CD4-positive, alpha-beta T cell (primary cell): ENCODE data around the gene RPRM. TPM values are rescaled to one million over a fixed set of nuclear protein-coding genes. Genes with fewer than 3 reads are reported as not detected.
"Not testable (repeated sequence)": the region's sequence is repeated elsewhere in the genome, so short reads cannot be mapped to it uniquely, and the experiment has no call there.

Source experiments
- ATAC-seq: fragments of 200-7000 bp; cut with Tn5 transposase; one replicate; pipeline ENCODE4 v1.10.0; 2022; ENCODE audit warnings: mild to moderate bottlenecking; ENCODE audit not compliant: poor library complexity
- CTCF ChIA-PET: fragments of 350-600 bp; sonication (Branson Sonifier 250); formaldehyde crosslinking; loops from one replicate; lab custom pipeline; 2021; ENCODE audit warnings: antibody characterized with exemption, inconsistent platforms; lab: Charles Lee
- POLR2A ChIA-PET: fragments of 350-600 bp; sonication (Branson Sonifier 250); formaldehyde crosslinking; loops from one replicate; lab custom pipeline; 2021; ENCODE audit warnings: antibody characterized with exemption, inconsistent platforms; lab: Charles Lee
- DNase-seq, 14 experiments: peaks; one replicate each; pipeline ENCODE4 v3.0.0-alpha.2; 2013 to 2020; ENCODE audit warnings: mixed read lengths in 2 of 14
- H3K27ac ChIP-seq, 2 donors: one replicate each; pipeline versions ENCODE4 v1.5.1 to v1.7.0; 2013; ENCODE audit warnings: low read length in 2 of 2, low read depth in 1 of 2, mild to moderate bottlenecking in 1 of 2
- H3K27me3 ChIP-seq, 2 experiments: 1 replicate in 1 of 2; 2 replicates in 1 of 2; pipeline versions ENCODE4 v1.6.1 to v1.7.0; 2013; ENCODE audit warnings: low read length in 2 of 2, control low read depth in 1 of 2, mild to moderate bottlenecking in 1 of 2, moderate library complexity in 1 of 2; ENCODE audit not compliant: insufficient read depth in 2 of 2, control insufficient read depth in 1 of 2
- H3K36me3 ChIP-seq: one replicate; pipeline ENCODE4 v1.6.1; 2013; ENCODE audit warnings: low read length, control low read depth; ENCODE audit not compliant: insufficient read depth
- H3K4me1 ChIP-seq: one replicate; pipeline ENCODE4 v1.6.1; 2013; ENCODE audit warnings: low read length, control low read depth; ENCODE audit not compliant: insufficient read depth
- H3K4me3 ChIP-seq: one replicate; pipeline ENCODE4 v1.5.1; 2013; ENCODE audit warnings: mild to moderate bottlenecking, low read length, moderate library complexity
- H3K9me3 ChIP-seq, 2 experiments: 1 replicate in 1 of 2; 2 replicates in 1 of 2; pipeline versions ENCODE4 v1.6.1 to v1.7.0; 2013; ENCODE audit warnings: low read length in 2 of 2, mild to moderate bottlenecking in 2 of 2, control low read depth in 1 of 2, moderate library complexity in 1 of 2; ENCODE audit not compliant: control insufficient read depth in 1 of 2, insufficient read depth in 1 of 2
- H3K27ac Mint-ChIP-seq: one replicate; pipeline ENCODE4 v1.8.0; 2020; ENCODE audit warnings: mixed read lengths
- H3K27me3 Mint-ChIP-seq: one replicate; pipeline ENCODE4 v1.8.0; 2021; ENCODE audit warnings: mixed read lengths
- H3K36me3 Mint-ChIP-seq: one replicate; pipeline ENCODE4 v1.8.0; 2021; ENCODE audit warnings: low read depth, mixed read lengths
- H3K4me1 Mint-ChIP-seq: one replicate; pipeline ENCODE4 v1.8.0; 2021; ENCODE audit warnings: low read depth, mixed read lengths
- H3K4me3 Mint-ChIP-seq: one replicate; pipeline ENCODE4 v1.8.0; 2020; ENCODE audit warnings: mild to moderate bottlenecking, mixed read lengths
- H3K9me3 Mint-ChIP-seq: one replicate; pipeline ENCODE4 v1.8.0; 2020; ENCODE audit warnings: mixed read lengths
- intact Hi-C, 2 experiments: fragments of 100-400 bp; cut with DNase I in 1 of 2; cut with micrococcal nuclease in 1 of 2; formaldehyde crosslinking; loops; one replicate each; pipeline versions ENCODE4 v1.15.1 to v1.9.0; 2023 to 2025; cut with DNase I, micrococcal nuclease
- total RNA-seq, 174 experiments: library from RNA in 2 of 174; stranded (reverse) in 2 of 174; gene quantifications; one replicate each; pipeline ENCODE4 v1.2.3 and lab custom pipeline; 2021 to 2026
- TF ChIP-seq, protein P1 (sequence below): fragments of 200-600 bp; IDR thresholded peaks from one replicate; pipeline ENCODE4 v1.8.0; 2022; ENCODE audit warnings: antibody characterized with exemption, mild to moderate bottlenecking

The RPRM gene
- total RNA-seq, 2 experiments from 2014 or later: not detected

DNA sequence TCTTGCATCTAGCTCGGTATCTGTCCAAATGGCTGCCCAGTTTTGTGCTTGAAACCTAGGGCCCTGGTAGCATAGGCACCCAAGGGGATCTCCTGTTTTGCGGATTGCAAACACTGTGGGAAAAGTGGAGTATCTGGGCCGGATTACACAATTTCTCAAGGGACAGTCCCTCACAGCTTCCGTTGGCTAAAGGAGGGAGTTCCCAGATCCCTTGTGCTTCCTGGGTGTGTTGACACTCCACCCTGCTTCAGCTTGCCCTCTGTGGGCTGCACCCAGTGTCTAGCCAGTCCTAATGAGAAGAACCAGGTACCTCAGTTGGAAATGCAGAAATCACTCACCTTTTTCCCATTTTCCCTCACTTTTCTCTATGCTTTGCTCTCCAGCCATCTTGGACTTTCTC, 35.5 kb downstream of the RPRM start:
- TF ChIP-seq, protein P1, sequence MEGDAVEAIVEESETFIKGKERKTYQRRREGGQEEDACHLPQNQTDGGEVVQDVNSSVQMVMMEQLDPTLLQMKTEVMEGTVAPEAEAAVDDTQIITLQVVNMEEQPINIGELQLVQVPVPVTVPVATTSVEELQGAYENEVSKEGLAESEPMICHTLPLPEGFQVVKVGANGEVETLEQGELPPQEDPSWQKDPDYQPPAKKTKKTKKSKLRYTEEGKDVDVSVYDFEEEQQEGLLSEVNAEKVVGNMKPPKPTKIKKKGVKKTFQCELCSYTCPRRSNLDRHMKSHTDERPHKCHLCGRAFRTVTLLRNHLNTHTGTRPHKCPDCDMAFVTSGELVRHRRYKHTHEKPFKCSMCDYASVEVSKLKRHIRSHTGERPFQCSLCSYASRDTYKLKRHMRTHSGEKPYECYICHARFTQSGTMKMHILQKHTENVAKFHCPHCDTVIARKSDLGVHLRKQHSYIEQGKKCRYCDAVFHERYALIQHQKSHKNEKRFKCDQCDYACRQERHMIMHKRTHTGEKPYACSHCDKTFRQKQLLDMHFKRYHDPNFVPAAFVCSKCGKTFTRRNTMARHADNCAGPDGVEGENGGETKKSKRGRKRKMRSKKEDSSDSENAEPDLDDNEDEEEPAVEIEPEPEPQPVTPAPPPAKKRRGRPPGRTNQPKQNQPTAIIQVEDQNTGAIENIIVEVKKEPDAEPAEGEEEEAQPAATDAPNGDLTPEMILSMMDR: no peak
- Mint-ChIP-seq H3K27me3 (no peaks in the 10 kb centered on the region), H3K9me3 (peaks cover 17% of the 10 kb centered on the region), H3K36me3 (no peaks in the 10 kb centered on the region), H3K27ac (no peak overlapping the region), H3K4me1 (no peaks in the 10 kb centered on the region), H3K4me3 (no peak overlapping the region)
- ChIA-PET CTCF (no interaction called here), POLR2A (no interaction called here)
- H3K4me3 ChIP-seq: no peak overlapping the region
- no peak for DNase-seq
- H3K36me3 ChIP-seq: no peaks in the 10 kb centered on the region
- no peak overlapping the region for H3K27ac ChIP-seq
- peaks cover 0 to 11% of the 10 kb centered on the region in 2 experiments for H3K9me3 ChIP-seq
- intact Hi-C loops: no loop called here
- no peaks in the 10 kb centered on the region for H3K4me1 ChIP-seq
- H3K27me3 ChIP-seq: no peaks in the 10 kb centered on the region
- ATAC-seq: no peak

DNA sequence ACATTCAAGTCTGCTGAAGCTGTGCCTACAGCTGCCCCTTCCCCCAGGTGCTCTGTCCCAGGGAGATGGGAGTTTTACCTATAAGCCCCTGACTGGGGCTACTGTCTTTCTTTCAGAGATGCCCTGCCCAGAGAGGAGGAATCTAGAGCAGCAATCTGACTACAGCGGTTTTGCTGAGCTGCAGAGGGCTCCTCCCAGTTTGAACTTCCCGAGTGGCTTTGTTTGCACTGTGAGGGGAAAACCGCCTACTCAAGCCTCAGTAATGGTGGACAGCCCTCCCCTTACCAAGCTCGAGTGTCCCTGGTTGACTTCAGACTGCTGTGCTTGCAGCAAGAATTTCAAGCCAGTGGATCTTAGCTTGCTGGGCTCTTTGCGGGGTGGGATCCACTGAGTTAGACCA, 35.9 kb downstream of the RPRM start:
- H3K36me3 Mint-ChIP-seq, H3K4me3 ChIP-seq, H3K27me3 ChIP-seq, H3K27ac Mint-ChIP-seq, ATAC-seq, H3K4me3 Mint-ChIP-seq, H3K4me1 ChIP-seq, H3K27me3 Mint-ChIP-seq, H3K4me1 Mint-ChIP-seq, POLR2A ChIA-PET, CTCF ChIA-PET, H3K27ac ChIP-seq, H3K36me3 ChIP-seq, DNase-seq, intact Hi-C loops: not testable (repeated sequence)
- H3K9me3 Mint-ChIP-seq: peaks cover 17% of the 10 kb centered on the region
- H3K9me3 ChIP-seq: peaks cover 0 to 11% of the 10 kb centered on the region in 2 experiments

DNA sequence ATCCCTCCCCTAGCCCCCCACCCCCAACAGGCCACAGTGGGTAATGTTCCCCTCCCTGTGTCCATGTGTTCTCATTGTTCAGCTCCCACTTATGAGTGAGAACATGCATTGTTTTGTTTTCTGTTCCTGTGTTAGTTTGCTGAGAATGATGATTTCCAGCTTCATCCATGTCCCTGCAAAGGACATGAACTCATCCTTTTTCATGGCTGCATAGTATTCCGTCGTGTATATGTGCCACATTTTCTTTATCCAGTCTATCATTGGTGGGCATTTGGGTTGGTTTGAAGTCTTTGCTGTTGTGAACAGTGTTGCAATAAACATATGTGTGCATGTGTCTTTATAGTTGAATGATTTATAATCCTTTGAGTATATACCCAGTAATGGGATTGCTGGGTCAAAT, 38.5 kb downstream of the RPRM start:
- peaks cover 20% of the 10 kb centered on the region for H3K9me3 Mint-ChIP-seq
- H3K4me1 Mint-ChIP-seq, intact Hi-C loops, H3K4me3 Mint-ChIP-seq, H3K36me3 Mint-ChIP-seq, H3K4me3 ChIP-seq, H3K36me3 ChIP-seq, H3K27me3 ChIP-seq, H3K27ac ChIP-seq, ATAC-seq, DNase-seq, H3K27ac Mint-ChIP-seq, CTCF ChIA-PET, POLR2A ChIA-PET, H3K27me3 Mint-ChIP-seq, H3K4me1 ChIP-seq: not testable (repeated sequence)
- peaks cover 0 to 11% of the 10 kb centered on the region in 2 experiments for H3K9me3 ChIP-seq

DNA sequence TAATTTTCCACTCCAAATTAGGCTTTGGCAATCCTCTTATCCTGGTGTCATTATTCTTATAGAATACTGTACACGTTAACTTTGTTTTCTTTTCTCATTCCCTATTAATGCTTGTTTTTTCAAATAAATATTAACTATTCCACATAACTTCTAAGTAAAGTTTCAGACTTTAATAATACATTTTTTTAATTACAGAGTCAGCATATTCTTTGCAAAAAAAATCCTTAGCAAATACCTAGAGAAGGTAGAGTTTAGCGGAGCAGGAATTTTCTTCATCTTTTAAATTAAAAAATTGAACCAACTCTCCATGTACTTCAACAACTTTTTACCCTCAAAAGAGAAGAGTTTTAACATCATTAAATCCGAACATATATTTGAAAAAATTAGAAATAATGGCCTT, 45.2 kb downstream of the RPRM start:
- ChIA-PET CTCF (no interaction called here), POLR2A (no interaction called here)
- Mint-ChIP-seq H3K9me3 (peaks cover 3% of the 10 kb centered on the region), H3K4me1 (no peaks in the 10 kb centered on the region), H3K27ac (no peak overlapping the region), H3K27me3 (no peaks in the 10 kb centered on the region), H3K4me3 (no peak overlapping the region), H3K36me3 (no peaks in the 10 kb centered on the region)
- no peaks in the 10 kb centered on the region for H3K9me3 ChIP-seq
- no peaks in the 10 kb centered on the region for H3K36me3 ChIP-seq
- no peak overlapping the region for H3K27ac ChIP-seq
- intact Hi-C loops: no loop called here
- DNase-seq (no peak), ATAC-seq (no peak)
- H3K27me3 ChIP-seq: no peaks in the 10 kb centered on the region
- no peaks in the 10 kb centered on the region for H3K4me1 ChIP-seq
- no peak overlapping the region for H3K4me3 ChIP-seq
- TF ChIP-seq, protein P1: no peak
